HL-60/S4 treated with retinoic acid at 250 ng/mL for 4 days and 3 days (cell line): ENCODE results near the gene TLCD1.

Experiments used
- in situ Hi-C: fragments of 300-500 bp; cut with MboI; formaldehyde crosslinking; loops from 2 replicates; pipeline ENCODE4 v1.7.0; 2022; ENCODE audit warnings: low sequenced_read_pairs

Gene TLCD1

DNA sequence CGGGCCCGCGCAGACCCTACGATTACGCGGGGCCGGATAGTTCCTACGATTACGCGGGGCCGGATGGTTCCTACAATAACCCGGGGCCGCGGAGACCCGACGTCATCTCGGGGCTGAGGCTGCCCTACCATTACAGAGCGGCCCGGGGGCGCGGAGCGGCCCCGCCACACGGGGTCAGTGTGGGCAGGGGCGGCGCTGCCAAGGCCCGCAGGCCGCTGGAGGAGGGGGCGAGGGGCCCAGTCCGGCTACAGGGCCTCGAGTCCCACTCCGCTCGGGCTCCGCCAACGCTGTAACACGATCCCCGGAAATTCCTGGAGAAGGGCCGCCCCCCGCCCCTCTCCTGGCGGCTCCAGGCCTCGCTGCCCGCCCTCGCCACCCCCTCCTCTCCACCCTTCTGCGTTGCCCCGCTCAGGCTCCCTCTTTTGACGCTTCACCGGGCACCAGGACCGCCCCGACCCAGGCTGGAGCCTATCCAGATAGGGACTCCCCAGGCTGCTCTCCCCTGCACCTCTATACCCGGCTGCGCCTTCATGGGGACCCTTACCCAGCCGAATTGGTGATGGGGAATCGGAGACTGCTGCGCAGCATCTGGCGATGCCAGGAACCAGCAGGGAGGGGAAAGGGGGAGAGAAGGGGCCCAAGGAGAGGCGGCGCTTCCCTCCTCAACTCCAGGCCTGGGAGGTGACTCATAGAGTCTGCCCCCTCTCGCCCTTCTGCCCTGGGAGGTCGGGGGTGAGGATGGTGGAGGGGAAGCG lies 8.3 kb downstream of the TLCD1 start, which contains the start of gene RAB34:
Gene RAB34 (minus strand): TSS at position 291 of the 755 bp plus-strand sequence. CDS start 602 bp downstream, outside the sequence.
- in situ Hi-C loops: no loop called here

DNA sequence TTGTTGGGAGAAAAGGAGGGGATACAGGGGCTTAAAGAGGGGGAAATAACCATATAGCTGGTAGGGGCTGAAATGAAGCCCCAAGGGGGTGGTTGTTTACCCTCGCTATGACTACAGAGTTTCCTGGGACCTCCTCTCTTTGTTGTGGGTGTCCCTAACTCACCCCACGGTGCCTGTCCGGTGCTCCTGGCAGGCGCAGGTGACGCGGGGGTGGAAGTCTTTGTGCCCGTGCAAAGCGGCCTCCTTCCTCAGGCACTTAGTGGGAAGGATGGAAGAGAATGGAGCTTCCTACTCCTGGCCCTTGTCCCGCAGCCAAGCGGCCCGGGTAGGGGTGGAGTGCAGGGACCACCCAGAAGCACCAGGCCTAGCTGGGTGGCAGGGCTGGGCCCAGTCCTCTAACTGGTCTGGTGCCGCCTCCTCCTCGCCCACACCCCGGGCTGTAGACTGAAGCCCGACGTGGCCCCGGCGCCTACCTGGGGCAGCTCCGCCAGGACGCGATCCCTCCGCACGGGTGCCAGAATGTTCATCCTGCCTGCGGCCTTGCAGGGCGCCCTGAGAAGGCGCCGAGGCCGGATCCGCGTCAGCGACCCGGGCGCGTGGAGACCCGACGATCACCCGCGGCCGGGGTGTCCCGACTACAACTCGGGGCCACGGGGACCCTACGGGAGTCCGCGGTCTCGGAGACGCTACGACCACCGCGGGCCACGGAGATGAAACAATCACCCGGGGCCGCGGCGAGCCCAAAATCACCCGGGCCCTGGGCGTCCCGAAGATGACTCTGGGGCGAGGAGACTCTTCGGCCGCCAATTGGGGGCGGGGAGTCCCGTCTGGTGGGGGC lies 9.1 kb downstream of the TLCD1 start:
- in situ Hi-C loops: no loop called here

DNA sequence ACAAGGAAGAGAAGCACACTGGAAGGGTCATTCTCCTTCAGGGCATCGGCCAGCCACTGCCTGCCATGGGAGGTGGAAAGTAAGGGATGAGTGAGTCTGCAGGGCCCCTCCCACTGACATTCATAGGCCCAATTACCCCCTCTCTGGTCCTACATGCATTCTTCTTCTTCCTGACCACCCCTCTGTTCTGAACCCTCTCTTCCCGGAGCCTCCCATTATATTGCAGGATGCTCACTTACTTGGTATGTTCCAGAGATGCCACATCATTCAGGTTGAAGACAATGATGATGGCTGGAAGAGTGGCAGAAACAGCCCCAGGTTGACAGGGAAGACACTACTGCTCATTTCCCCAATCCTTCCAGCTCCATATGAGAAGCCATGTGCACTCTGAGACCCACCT lies 10.8 kb downstream of the TLCD1 start:
- in situ Hi-C loops: no loop called here

DNA sequence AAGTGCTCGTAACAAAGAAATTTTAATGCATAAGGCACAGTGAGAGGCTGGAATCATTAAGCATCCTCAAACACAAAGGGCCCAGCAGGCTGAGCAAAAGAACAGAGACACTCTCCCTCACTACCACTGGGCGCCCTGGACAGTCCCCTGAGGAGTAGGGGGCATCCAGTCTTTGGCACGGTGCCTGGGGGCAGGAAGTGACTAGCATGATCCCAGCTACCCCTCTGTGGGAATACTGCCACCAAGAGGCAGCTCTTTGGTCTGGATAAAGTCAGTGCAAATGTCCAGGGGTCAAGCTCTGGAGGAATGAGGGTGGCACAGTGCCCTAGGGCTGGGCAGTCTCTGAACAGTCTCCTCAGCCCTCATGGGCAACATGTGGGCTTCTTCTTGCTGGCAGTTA lies 11.8 kb downstream of the TLCD1 start:
- in situ Hi-C loops: no loop called here

DNA sequence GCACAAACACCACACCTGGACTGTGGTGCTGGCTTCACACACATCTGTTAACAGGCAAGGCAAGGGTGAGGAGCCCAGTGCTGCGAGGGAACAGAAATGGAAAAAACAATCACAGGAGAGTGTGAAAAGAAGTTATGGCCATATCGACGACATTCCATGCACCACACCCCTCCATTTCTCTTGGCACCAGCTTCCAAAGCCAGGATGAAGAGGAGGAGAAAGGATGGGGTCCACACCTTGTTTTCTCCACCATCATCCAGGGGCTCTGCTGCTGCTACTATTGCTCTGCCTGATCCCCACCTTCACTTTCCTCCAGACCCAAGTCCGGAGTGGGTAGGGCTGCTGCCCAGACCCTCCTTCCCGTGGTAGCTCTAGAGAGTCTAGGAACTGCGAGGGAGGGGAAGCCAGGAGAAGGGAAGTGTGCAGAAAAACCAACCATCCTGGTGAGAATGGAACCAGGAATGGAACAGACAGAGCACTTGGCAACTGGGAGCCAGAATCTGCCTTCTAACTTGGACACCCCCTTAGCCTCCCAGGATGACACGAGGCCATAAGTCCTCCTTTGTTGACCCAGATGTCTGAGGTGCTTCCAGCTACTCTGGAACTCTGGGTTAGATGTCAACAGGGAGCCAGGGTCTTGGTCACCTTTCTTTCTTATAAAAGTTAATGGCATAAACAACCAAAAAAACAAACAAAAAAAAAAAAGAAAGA lies 13.2 kb downstream of the TLCD1 start:
- in situ Hi-C loops: no loop called here

DNA sequence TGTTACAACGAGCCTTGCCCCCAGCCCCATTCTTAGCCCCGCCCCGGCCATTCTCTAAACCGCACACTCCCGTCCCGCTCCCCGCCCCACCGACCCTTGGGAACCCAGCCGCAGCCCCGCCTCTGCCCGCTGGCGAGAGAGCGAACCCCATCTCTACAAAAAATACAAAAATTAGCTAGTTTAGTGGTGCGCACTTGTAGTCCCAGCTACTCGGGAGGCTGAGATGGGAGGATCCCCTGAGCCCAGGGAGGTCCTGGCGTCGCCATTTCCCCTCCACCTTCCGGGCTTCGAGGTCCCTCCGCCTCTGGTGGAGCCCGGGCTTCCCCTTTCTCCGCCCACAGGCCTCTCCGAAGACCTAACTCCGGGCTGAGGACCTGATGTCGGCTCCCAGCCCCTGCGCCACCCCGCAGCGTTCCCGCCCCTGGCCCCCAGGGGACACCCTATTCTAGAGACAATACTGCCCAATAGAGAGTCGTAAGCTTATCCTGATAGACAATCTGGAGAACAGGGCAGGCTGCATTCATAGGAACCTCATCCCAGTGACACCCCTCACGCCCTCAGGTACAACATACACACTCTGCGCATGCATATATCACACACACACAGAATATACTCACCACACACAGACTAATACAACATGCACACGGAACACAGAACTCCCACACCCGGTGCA lies 13.9 kb downstream of the TLCD1 start:
- in situ Hi-C loops: no loop called here

DNA sequence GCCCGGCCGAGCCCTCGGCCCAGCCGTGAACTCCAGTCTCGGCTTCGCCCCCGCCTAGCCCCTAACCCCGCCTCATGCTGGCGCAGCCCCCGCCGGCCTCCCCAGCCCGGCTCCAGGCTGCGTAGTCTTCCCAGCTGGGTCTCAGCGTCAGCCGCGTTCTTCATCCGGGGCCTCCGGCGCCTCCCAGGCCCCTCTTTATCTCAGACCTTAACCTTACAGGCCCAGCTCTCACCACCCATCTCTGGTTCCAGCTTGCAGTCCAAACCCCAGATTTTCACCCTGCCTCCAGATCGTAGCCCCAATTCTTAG lies 14.4 kb downstream of the TLCD1 start, which contains the start of gene PROCA1:
Gene PROCA1 (minus strand): TSS at position 166 of the 309 bp plus-strand sequence. CDS start 228 bp downstream, outside the sequence.
- in situ Hi-C loops: no loop called here

DNA sequence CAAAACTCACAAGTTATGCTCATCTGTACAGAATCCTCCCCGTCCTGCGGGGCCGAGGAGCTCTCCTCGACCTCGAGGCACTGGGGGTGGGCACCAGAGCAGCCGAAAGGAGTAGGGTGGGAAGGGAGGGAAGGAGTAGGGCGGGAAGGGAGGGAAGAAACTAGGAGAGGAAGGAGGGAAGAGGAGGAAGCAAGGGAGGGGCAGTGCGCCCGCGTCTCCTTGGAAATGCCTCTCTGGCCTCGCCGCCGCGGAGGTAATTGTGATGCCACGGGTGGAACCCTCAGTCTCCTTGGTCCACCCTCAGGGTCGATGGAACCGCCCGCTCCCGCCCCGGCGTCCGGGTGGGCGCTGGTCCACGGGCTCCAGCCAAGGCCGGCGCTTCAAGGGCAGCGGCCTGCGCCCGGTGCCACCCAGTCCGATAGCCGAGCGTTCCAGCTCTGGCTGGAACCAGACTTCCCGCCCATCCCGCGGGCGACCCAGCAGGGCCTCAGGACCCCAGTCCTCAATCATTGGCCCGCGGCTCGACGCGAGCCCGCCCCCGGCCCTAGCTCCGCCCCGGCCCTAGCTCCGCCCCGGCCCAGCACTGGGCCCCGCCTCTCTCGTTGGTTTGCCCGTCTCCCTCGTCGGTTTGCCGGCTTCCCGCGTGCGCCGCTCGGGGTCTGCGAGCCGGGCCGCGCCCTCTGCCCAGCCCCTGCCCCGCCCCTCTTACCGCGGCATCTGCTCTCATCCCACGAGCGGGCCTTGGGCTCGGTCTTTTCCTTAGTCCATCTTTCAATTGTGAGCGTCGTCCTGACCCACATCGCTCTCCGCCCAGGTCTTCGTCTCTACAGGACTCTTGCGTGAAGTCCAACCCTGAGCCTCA lies 14.9 kb downstream of the TLCD1 start:
- in situ Hi-C loops: no loop called here

DNA sequence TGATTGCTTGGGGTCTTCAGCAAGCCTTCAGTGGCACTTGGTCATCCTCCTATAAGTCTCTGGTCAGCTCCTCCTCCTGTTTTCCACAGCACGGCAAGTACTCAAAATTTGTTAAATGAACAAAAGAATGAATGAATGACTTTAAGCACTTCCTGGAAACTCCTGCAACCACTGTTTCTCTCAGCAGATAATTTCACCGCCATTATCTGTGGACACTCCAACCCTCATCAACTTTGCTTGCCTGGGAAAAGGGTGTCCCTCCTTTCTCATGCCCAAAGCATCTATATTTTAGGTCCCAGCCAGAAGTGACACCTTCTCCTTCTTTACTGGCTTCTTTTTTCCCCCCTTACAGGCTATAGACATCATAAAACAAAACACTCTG lies 18.7 kb downstream of the TLCD1 start:
- in situ Hi-C loops: no loop called here

DNA sequence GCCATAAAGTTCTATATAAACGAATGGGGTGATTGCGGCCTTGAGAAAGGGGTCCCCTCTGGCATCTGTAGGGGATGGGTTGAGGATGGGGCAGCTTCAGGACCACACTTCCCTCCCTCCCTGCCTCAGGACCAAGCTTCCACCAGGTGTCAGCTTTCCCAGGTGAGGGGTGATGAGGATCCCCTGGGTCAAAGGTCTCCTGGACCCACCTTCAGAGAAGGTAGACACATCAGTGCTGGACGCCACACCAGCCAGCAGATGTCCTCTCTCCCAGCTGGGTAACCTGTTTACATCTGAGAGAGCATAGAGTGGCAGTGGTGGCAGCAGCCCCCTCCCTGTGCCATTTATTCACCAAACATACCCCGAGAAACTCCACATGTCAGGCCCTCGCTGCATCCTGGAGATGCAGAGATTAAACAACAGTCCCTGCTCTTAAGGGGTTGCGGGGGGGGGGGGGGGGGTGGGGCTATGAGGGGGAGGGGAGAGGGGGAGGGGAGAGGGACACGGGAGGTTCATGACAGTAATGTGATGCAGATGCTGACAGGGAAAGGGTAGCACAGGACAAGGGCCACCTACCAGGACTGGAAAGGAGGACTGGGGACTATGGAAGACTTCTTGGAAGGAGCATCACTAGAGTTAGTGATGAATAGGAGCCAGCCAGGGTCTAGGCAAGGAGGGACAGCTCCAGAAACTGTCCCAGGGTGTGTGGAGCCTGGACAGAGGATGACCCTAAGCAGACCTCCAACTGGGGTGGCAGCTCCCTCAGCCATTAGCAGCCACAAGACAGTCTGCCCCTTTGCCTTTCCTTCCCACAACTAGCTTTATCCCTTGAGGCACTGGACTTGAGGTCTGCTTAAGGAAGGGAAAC lies 19.3 kb downstream of the TLCD1 start:
- in situ Hi-C loops: no loop called here

DNA sequence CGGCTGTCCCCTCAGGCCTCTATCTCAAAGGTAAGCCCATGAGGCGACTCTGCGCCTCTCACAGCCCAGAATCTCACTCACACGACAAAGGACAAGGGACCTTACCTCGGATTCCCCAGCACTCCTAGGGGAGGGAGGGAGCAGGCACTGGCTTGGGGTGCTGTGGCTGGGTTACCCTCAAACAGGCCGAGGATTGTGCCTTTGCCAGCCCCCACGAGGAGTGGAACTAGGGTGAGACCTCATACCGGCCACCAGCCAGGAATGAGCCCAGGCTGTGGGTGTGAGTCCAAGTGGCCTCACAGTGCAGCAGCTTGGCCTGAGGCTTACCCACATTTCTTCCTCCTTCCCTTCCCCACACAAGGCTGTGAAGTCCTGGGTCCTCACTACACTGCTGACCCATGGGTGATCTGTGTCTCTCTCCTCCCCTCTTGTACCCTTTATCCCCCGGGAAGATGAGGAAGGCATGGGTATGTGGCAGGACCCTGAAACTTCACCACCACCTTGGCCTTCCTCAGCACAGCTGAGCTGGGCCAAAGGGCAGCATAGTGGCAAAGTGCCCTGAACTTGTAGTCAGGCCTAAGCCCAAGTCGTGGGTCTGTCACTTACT lies 20.2 kb downstream of the TLCD1 start:
- in situ Hi-C loops: no loop called here

DNA sequence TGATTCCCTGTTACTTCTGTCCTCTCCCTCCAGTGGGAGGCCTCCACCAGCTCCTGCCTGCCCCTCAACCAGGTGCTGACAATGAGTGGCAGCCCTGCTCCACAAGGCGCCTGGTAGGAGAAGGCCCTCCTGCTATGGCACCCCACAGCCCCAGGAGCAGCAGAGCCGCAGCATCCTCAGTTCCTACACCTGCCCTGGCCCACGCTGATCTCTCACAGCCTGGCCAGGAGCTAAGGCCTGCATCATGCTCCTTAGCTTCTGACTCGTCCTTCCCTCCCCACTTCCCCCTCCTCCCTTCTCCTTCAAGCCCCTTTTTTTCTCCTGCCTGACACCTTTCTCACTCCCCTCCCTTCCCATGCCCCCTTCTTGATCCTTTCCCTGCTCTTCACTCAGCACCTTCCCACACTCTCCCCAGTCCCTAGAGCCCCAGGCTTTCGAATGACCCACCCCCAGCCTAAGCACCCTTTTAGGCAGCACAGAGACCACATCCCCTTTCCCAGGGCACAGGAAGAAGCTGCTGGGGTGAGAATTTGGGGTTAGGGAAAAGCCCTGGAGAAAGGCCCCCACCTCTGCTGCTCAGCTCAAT lies 20.9 kb downstream of the TLCD1 start:
- in situ Hi-C loops: no loop called here

DNA sequence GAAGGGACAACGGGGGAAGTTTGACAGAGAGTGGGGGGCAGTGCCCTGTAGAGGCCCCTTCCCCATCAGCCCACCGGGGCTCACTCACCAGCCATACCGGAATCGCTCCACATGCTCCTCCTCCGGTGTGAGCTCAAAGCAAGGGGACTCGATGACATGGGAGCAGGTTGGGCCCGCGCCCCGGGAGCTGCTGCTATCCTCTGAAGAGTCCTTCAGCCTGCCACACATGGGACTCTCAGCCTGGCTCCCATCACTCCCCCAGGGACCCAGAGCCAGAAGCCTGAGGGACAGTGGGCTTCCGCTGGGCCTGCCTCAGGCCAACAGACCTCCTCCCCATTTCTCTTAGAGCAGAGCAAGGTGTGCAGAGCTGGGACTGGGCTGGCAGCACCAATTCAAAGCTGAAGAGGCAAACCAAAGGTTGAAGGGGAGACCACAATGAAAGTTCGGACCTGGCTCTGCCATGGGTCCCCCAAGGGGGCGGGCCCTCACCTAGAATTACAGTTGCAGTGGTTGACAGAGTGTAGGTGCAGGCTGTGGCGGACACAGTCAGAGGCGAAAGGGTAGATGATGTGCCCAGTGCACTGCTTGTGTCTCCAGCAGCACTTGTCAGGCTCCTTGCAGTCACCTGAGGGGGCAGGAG lies 21.7 kb downstream of the TLCD1 start:
- in situ Hi-C loops: no loop called here

DNA sequence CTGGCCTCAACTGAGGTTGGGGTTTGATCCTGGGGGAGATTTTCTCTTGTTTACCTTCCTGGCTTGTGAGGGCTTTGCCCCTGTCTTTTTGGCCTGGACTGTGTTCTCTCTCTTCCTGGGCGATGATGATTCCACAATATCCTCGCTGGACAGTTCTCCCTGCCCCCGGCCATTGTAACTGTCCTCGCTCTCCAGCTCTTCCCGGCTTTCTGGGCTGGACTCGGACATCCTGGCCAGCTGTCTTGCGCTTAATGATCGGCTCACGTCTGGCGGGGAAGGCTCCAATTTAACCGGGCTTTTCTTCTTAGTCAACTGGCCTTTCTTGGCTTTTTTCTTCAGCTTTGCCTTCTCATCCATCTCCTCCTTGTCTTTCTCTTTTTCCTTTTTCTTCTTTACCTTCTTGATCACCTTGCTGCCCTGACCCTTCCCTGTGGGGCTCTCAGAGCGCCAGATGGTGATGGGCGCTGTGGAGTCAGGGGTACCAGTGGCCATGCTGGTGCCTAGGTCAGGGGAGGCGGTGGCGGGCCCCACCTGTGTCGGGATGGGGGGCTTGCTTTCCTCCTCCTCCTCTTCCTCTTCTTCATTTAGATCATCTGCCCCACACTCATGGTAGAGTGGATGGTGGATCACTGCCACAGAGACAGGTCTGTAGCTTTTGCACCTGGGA lies 22.3 kb downstream of the TLCD1 start:
- in situ Hi-C loops: no loop called here

DNA sequence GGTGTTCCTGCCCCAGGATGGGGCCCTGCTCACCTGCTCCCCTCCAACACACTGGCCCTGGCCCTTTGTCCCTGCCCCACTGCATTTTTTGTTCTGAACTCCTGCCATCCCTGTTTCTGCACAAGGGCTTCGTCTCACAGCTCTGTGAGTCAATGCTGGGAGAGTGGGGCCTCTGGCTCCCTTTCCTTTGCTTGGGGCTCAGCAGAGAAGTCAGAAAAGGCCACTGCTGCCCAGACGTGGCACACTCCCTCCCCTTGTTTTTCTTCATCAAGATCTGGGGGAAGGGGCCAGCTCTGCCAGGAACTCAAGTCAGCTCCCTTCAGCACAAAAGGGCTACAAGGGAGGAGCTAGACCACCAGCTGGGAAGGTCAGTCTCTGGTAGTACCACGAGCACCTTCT lies 23.3 kb downstream of the TLCD1 start:
- in situ Hi-C loops: no loop called here

DNA sequence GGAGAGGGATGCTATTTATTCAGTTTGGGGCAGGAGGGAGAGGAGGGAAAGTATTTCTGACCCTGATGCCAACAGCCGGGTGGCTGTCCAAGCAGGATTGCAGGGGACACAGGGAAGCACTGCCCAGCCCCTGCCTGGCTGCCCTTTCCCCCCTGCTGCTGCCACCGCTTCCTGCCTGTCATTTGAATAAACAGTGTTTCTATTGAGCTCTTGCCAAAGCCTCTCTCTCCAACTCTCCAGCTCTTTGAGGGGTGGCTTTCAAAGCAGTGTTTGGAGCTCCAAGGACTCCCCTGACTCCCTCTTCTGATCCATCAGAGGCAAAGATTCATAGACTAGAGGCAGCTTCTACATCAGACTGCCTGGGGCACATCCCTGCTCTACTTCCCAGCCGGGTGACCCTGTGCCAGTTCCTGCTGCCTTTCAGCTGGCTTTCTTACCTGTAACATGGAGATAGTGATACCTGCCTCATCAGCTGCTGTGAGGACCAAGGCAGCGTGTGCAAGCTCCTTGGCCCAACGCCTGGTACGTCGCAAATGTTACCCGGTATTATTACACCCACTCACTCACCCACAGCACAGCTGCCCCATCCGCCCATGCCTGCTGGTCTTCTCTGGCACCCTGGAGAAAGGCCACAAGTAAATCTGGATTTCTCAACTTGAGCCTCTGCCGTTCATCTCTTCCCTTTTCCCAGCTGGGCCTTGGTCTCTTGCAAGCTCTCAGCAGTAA lies 23.8 kb downstream of the TLCD1 start:
- in situ Hi-C loops: no loop called here
